ENCODE data around the gene SDR42E2.

DNA sequence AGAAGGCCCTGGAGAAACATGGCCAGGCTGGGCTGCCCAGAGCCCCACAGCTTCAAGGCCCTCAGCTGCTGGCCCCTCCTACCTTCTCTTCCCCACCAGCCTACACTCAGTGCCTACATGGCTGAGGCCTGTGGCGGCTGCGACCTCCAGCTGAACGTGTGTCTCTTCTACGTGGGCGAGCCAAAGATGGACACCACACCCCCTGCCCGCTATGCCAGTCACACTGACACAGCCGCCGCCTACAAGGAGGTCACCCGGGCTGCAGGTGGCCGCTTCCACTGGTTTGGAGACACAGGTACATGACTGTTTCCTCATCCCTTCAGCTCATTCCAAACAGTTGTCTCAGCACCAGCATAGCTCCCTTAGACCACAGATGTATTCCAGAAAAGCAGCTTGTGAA, 29.5 kb upstream of the SDR42E2 start:
- no peak for TF ChIP-seq CTCF (conservative IDR thresholded peaks at IDR 0.05 in 1 of 2, IDR thresholded peaks at IDR 0.05 in 1 of 2; ENCODE audit: low read depth in 1 of 2, low read length in 2 of 2)
- no peak for TF ChIP-seq EZH2 (IDR thresholded peaks at IDR 0.05; ENCODE audit: low read length, missing control alignments)

Measured in fibroblast of lung (primary cell).